Activated CD4-positive, CD25-positive, alpha-beta regulatory T cell treated with anti-CD3 and anti-CD28 coated beads, Interleukin-2, amount 50 U/mL, for 72 hours (primary cell): Measurements from ENCODE around the gene FAF1.

Source experiments
- DNase-seq: peaks from one replicate; pipeline ENCODE4 v3.0.0; 2021

Gene FAF1

GRCh38 chr1:50458507-50458906 is 501.6 kb downstream of the FAF1 start:
- DNase-seq: no peak

- DNase-seq: no peak
Measured at GRCh38 chr1:50454911-50455310, 505.2 kb downstream of the FAF1 start.

GRCh38 chr1:50453266-50453665 is 506.8 kb downstream of the FAF1 start:
- DNase-seq: no peak

- DNase-seq: no peak
Measured at GRCh38 chr1:50452700-50453099, 507.4 kb downstream of the FAF1 start.

GRCh38 chr1:50450861-50451653 is 509.0 kb downstream of the FAF1 start:
- DNase-seq: no peak

GRCh38 chr1:50447961-50448360 is 512.1 kb downstream of the FAF1 start:
- DNase-seq: no peak

- DNase-seq: no peak
Measured at GRCh38 chr1:50441183-50441582, 518.9 kb downstream of the FAF1 start.

GRCh38 chr1:50438945-50439344 is 521.1 kb downstream of the FAF1 start:
- no peak for DNase-seq

- DNase-seq: no peak
Measured at GRCh38 chr1:50436489-50436888, 523.6 kb downstream of the FAF1 start.

GRCh38 chr1:50430010-50430405 is 530.1 kb downstream of the FAF1 start:
- DNase-seq: no peak

GRCh38 chr1:50427818-50428779 is 532.0 kb downstream of the FAF1 start:
- no peak for DNase-seq

- DNase-seq: no peak
Measured at GRCh38 chr1:50427086-50427817, 532.8 kb downstream of the FAF1 start.

GRCh38 chr1:50426702-50427085 is 533.4 kb downstream of the FAF1 start:
- DNase-seq: no peak

GRCh38 chr1:50426108-50426700 is 533.9 kb downstream of the FAF1 start:
- no peak for DNase-seq

GRCh38 chr1:50425376-50426107 is 534.5 kb downstream of the FAF1 start:
- DNase-seq: no peak

- no peak for DNase-seq
Measured at GRCh38 chr1:50424884-50425375, 535.1 kb downstream of the FAF1 start.

GRCh38 chr1:50424045-50424883 is 535.8 kb downstream of the FAF1 start:
- DNase-seq: no peak

- DNase-seq: no peak
Measured at GRCh38 chr1:50423670-50424000, 536.4 kb downstream of the FAF1 start.

- DNase-seq: no peak
Measured at GRCh38 chr1:50422946-50423669, 537.0 kb downstream of the FAF1 start, which contains the start of gene DMRTA2. Gene DMRTA2 (minus strand): TSS chr1:50423443. CDS start chr1:50421536, 1,907 bp downstream.

GRCh38 chr1:50422675-50422945 is 537.5 kb downstream of the FAF1 start:
- DNase-seq: no peak
